ENCODE results near the gene LMX1B.

DNA sequence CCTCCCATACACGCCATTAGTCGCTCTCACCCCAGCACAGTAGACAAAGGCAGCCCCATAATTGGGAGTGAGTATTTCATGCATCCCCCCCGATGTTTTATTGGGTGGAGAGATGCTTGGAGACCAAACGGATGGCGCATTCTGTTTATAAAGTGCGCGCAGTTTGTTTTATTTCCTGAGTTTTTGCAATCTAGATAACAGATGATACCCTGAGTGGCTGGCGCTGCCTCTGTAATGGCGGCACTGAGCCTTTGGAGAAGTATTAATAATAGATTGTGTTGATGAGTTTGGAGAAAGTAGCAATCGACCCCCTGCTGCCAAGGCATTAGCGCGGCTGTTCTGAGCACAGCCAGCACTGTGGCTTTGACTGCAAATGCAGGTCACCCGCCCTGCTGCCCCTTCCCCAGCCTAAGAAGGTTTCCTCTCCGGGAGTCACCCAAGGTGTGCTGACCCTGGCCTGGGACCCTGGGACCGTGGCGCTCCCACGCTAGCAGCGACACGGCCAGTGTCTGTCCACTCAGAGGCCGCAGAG, 74.3 kb downstream of the LMX1B start:
- TF ChIP-seq, protein P1, sequence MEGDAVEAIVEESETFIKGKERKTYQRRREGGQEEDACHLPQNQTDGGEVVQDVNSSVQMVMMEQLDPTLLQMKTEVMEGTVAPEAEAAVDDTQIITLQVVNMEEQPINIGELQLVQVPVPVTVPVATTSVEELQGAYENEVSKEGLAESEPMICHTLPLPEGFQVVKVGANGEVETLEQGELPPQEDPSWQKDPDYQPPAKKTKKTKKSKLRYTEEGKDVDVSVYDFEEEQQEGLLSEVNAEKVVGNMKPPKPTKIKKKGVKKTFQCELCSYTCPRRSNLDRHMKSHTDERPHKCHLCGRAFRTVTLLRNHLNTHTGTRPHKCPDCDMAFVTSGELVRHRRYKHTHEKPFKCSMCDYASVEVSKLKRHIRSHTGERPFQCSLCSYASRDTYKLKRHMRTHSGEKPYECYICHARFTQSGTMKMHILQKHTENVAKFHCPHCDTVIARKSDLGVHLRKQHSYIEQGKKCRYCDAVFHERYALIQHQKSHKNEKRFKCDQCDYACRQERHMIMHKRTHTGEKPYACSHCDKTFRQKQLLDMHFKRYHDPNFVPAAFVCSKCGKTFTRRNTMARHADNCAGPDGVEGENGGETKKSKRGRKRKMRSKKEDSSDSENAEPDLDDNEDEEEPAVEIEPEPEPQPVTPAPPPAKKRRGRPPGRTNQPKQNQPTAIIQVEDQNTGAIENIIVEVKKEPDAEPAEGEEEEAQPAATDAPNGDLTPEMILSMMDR (IDR thresholded peaks at IDR 0.05) = no peak
- TF ChIP-seq SMC3 (IDR thresholded peaks at IDR 0.05; ENCODE audit: low read depth, low read length) (no peak), TEAD4 (IDR thresholded peaks at IDR 0.05; ENCODE audit: borderline replicate concordance, insufficient read depth) (no peak), GABPA (IDR thresholded peaks at IDR 0.05; ENCODE audit: low read depth) (no peak), POLR2AphosphoS5 (IDR thresholded peaks at IDR 0.05; ENCODE audit: low read depth, low read length) (no peak), TAF1 (IDR thresholded peaks at IDR 0.05; ENCODE audit: borderline replicate concordance, low read depth, low read length) (no peak), YY1 (IDR thresholded peaks at IDR 0.05; ENCODE audit: low read depth) (no peak), USF2 (IDR thresholded peaks at IDR 0.05; ENCODE audit: borderline replicate concordance, low read depth, low read length) (no peak), GATA2 (CRISPR knock-in tag; IDR thresholded peaks at IDR 0.05) (no peak), CHD2 (IDR thresholded peaks at IDR 0.05; ENCODE audit: low read length, partially characterized antibody) (no peak), EP300 (IDR thresholded peaks at IDR 0.05; ENCODE audit: borderline replicate concordance in 1 of 2, low read depth in 1 of 2, low read length in 1 of 2) (no peak)
- TF ChIP-seq, protein P2, sequence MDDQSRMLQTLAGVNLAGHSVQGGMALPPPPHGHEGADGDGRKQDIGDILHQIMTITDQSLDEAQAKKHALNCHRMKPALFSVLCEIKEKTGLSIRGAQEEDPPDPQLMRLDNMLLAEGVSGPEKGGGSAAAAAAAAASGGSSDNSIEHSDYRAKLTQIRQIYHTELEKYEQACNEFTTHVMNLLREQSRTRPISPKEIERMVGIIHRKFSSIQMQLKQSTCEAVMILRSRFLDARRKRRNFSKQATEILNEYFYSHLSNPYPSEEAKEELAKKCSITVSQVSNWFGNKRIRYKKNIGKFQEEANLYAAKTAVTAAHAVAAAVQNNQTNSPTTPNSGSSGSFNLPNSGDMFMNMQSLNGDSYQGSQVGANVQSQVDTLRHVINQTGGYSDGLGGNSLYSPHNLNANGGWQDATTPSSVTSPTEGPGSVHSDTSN (IDR thresholded peaks at IDR 0.05) = no peak
- TF ChIP-seq, protein P3, sequence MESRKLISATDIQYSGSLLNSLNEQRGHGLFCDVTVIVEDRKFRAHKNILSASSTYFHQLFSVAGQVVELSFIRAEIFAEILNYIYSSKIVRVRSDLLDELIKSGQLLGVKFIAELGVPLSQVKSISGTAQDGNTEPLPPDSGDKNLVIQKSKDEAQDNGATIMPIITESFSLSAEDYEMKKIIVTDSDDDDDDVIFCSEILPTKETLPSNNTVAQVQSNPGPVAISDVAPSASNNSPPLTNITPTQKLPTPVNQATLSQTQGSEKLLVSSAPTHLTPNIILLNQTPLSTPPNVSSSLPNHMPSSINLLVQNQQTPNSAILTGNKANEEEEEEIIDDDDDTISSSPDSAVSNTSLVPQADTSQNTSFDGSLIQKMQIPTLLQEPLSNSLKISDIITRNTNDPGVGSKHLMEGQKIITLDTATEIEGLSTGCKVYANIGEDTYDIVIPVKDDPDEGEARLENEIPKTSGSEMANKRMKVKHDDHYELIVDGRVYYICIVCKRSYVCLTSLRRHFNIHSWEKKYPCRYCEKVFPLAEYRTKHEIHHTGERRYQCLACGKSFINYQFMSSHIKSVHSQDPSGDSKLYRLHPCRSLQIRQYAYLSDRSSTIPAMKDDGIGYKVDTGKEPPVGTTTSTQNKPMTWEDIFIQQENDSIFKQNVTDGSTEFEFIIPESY (IDR thresholded peaks at IDR 0.05; ENCODE audit: borderline replicate concordance, low read depth) = no peak
- TF ChIP-seq, protein P4, sequence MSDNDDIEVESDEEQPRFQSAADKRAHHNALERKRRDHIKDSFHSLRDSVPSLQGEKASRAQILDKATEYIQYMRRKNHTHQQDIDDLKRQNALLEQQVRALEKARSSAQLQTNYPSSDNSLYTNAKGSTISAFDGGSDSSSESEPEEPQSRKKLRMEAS (IDR thresholded peaks at IDR 0.05; ENCODE audit: low read depth) = no peak

Measured in SK-N-SH (cell line).